Kasumi-1 (cell line): ENCODE data around the gene CTNNA2.

Experiments used
- DNase-seq, 2 experiments: peaks; one replicate each; lab custom pipeline; 2025; lab: John Stamatoyannopoulos, UW

The CTNNA2 gene

DNA sequence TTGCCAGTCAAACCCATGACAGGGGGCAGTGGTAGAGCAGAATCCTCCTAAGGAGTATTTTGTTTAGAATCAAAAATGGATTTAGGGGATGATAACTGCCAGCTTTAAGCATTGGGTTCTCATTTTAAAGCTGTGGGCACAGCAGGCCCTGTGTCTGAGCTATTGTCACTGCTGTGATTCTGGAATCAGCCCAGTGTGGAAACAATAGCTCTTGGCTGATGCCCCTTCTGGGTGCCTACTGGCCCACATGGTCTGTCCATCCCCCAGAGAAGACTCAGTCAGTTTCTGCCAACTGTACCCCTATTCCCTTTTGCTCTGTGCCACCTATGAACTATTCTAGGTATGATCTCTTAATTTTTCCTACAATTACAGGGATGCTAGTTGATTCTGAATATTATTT lies 883.4 kb downstream of the CTNNA2 start:
- DNase-seq: no peak

- no peak for DNase-seq
These were observed 890.2 kb downstream of the CTNNA2 start for GRCh38 chr2:80403081-80403480.

- no peak for DNase-seq
These were observed 894.5 kb downstream of the CTNNA2 start for GRCh38 chr2:80407377-80407776.

DNA sequence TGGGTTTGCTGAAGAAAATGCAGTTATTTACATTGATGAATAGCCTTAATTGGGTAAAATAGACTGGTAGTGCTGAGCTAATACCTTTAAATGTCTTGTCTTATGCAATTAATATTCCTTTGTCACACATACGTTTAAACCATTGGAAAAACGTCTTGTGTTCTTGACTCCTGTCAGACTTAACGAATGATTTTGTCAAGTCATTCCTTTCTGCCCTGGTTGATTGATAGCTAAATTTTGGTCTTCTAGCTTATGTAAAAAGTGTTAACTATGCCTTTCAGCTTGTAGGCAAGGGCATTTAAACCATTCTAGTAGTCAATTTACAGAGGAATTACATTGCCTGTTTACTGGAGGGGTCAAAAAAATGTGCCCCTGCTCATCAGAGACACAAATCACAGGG lies 897.5 kb downstream of the CTNNA2 start:
- no peak for DNase-seq

GRCh38 chr2:80413136-80413535 lies 900.3 kb downstream of the CTNNA2 start:
- DNase-seq: no peak

GRCh38 chr2:80417737-80418136 lies 904.9 kb downstream of the CTNNA2 start:
- no peak for DNase-seq

DNA sequence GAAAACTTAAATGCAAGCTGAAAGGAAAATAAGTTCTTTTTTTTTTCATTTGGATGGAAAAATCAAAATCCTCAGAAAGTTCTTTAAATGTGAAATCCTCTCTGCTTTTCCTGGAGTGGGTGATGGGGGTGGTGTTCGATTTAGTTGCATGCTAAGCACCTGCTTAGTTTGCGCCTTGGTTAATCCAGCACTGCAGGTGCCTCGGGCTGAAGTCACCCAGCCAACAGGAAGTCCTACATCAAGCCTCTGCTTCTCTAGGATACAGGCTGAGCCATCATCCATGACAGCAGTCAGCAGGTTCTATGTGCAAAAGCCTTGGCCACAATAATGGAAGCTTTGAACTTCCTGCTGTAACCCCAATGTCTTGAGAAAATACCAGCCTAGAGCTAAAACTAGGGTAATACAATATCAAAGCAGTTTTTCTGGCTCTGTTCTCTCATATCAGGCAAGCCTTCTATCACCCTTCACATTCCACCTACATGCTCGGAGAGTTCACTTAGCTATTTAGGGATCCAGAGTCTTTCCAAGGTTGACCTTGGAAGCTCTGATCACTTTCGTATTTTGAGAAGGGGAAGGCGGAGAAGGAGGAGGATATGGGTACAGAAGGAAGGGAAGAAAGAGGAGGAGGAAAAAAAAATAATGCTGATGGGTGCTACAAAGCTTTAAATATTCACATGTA lies 907.8 kb downstream of the CTNNA2 start:
- no peak for DNase-seq

GRCh38 chr2:80429251-80429650 lies 916.4 kb downstream of the CTNNA2 start:
- DNase-seq: no peak

GRCh38 chr2:80437959-80438358 lies 925.1 kb downstream of the CTNNA2 start:
- no peak for DNase-seq

- no peak for DNase-seq
These were observed 925.8 kb downstream of the CTNNA2 start for GRCh38 chr2:80438686-80439085.

GRCh38 chr2:80454628-80455027 lies 941.8 kb downstream of the CTNNA2 start:
- no peak for DNase-seq

- no peak for DNase-seq
These were observed 946.2 kb downstream of the CTNNA2 start for GRCh38 chr2:80459028-80459427.

GRCh38 chr2:80461505-80462197 lies 948.8 kb downstream of the CTNNA2 start:
- DNase-seq: no peak

- DNase-seq: no peak
These were observed 949.8 kb downstream of the CTNNA2 start for GRCh38 chr2:80462654-80463053.

- DNase-seq: no peak
These were observed 951.4 kb downstream of the CTNNA2 start for GRCh38 chr2:80464275-80464674.

GRCh38 chr2:80467262-80467811 lies 954.5 kb downstream of the CTNNA2 start:
- DNase-seq: no peak

GRCh38 chr2:80469428-80469827 lies 956.6 kb downstream of the CTNNA2 start:
- no peak for DNase-seq

DNA sequence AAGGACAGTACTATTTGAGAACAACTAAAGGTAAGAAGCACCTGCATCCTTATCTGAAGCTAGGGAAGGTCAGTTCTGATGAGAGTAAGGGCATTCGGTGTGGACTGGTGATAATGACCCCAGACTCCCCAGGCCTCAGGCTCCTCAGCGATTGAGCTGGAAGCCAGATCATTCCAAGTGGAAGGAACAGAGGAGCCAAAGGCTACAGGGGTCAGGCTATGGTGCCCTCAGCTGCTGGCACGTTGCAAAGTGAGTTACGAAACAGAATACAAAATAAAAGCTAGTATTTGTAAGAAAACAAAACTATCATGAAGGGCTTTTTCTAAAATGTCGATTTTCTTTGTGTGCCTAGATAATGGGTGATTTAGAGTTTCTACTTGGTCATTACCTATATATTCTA lies 960.2 kb downstream of the CTNNA2 start:
- no peak for DNase-seq

GRCh38 chr2:80473796-80474195 lies 960.9 kb downstream of the CTNNA2 start:
- no peak for DNase-seq

DNA sequence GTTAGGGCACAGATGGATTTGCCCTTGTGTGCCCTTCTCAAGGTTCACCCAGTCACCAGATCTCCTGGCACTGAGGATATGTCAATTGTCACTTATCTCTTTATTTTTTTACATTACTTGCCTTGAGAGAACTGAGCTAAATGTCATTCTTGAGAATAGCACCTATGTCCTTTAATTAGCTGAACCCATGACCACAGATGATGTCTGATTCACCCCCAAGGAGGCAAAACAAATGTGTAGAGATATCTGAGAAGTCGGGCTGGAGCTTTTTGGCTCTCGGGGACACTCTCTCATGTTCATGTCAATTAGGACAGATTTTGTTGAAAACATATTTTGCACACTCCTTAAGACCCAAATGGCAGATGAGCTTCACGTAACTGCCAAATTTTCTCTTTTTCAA lies 963.1 kb downstream of the CTNNA2 start:
- no peak for DNase-seq

DNA sequence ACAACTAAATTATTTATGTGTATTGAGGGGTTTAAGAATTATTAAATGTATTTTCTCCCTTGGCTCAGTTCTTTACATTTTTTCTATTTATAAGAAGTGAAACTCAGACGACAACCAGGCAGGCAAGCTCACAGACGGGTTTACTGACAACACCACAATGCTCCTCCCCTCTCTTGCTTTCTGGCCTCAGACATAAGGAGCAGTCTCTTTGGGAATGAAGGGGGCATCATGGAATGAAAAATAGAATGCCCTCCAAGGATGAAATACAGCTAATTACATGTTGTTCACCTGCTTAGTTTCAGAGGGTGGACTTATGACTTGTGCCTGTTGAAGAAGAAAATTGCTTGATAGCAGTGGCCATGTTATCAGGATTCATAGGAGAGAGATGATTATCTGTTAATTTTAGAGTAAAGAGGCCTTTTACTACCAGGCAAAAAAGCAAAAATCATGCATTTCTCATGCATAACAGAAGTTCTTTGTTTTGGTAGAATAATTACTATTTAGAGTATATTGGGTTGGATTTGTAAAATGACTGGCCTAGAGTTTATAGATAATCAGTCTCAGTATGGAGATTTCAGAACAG lies 963.8 kb downstream of the CTNNA2 start:
- no peak for DNase-seq

- no peak for DNase-seq
These were observed 969.4 kb downstream of the CTNNA2 start for GRCh38 chr2:80482276-80482675.

DNA sequence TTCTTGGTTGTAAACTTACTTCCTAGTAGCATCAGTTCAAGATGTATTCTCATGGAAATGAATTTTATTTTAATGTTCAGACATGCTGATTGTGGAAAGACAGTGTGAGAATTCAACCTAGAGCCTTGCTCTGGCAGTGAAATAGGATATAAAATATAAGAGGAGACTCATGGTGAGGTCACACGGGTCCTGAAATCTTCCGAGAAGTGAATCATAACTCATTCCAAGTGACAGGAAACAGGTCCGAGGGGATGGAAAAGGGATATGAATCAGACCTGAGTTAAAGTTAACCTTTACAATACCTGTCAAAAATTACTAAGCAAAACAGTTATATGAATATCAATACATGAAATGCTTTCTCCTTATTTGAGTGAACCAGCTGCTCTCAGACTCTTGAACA lies 976.9 kb downstream of the CTNNA2 start:
- DNase-seq: no peak
